ENCODE results near the gene CCDC88C.

CCDC88C gene

GRCh38 chr14:91357272-91358024 is 60.2 kb downstream of the CCDC88C start:
- Histone ChIP-seq H3K9me3 (ENCODE audit: control insufficient read depth in 5 of 5, low read length in 5 of 5) (no peaks in the 10 kb centered on the region), H3K27ac (ENCODE audit: low read depth, low read length) (no peak overlapping the region), H3K4me3 (ENCODE audit: low read depth in 1 of 5, low read length in 5 of 5) (no peak overlapping the region), H3K36me3 (ENCODE audit: control insufficient read depth in 5 of 5, insufficient read depth in 5 of 5, low read length in 5 of 5) (peaks cover 0 to 5% (median 0%) of the 10 kb centered on the region in 5 donors), H3K9ac (ENCODE audit: low read length in 5 of 5) (no peak overlapping the region), H3K4me1 (ENCODE audit: control insufficient read depth in 5 of 5, insufficient read depth in 5 of 5, low read length in 5 of 5) (peaks cover 0 to 26% (median 20%) of the 10 kb centered on the region in 5 donors), H3K27me3 (ENCODE audit: control insufficient read depth in 5 of 5, insufficient read depth in 4 of 5, low read length in 5 of 5) (peaks cover 0 to 2% (median 0%) of the 10 kb centered on the region in 5 donors)

DNA sequence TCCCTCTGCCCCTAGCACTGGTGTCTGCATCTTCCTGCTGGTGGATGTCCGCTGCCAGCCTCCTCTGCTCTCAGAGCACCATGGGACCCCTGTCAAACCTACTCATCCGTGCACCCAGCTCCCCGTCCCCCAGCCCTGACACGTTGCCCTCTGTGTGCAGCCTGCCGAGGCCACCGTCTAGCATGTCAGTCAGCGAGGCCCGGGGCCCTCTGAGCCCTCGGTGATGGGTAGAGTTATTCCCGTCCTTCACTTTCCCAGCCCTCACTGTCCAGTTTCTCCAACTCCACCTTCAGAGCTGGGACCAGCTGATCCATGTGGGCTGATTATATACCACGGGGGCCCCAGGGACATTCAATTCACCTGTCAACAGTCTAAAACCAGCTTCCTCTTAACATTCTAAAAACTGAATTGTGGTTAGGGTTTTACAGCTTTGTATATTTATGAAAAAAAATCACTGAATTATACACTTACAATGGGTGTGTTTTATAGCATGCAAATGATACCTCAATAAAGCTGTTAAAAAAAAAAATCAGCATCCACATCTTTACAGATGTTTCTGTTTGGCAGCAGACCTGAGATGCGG is 61.3 kb downstream of the CCDC88C start:
- no peaks in the 10 kb centered on the region for H3K9me3 ChIP-seq (ENCODE audit: control insufficient read depth in 5 of 5, low read length in 5 of 5)
- peaks cover 0 to 2% (median 0%) of the 10 kb centered on the region in 5 donors for H3K27me3 ChIP-seq (ENCODE audit: control insufficient read depth in 5 of 5, insufficient read depth in 4 of 5, low read length in 5 of 5)
- peaks cover 0 to 5% (median 0%) of the 10 kb centered on the region in 5 donors for H3K36me3 ChIP-seq (ENCODE audit: control insufficient read depth in 5 of 5, insufficient read depth in 5 of 5, low read length in 5 of 5)
- H3K4me1 ChIP-seq (ENCODE audit: control insufficient read depth in 5 of 5, insufficient read depth in 5 of 5, low read length in 5 of 5) = peaks cover 0 to 30% (median 25%) of the 10 kb centered on the region in 5 donors
- no peak overlapping the region for H3K4me3 ChIP-seq (ENCODE audit: low read depth in 1 of 5, low read length in 5 of 5)
- no peak overlapping the region for H3K9ac ChIP-seq (ENCODE audit: low read length in 5 of 5)
- H3K27ac ChIP-seq (ENCODE audit: low read depth, low read length) = no peak overlapping the region

DNA sequence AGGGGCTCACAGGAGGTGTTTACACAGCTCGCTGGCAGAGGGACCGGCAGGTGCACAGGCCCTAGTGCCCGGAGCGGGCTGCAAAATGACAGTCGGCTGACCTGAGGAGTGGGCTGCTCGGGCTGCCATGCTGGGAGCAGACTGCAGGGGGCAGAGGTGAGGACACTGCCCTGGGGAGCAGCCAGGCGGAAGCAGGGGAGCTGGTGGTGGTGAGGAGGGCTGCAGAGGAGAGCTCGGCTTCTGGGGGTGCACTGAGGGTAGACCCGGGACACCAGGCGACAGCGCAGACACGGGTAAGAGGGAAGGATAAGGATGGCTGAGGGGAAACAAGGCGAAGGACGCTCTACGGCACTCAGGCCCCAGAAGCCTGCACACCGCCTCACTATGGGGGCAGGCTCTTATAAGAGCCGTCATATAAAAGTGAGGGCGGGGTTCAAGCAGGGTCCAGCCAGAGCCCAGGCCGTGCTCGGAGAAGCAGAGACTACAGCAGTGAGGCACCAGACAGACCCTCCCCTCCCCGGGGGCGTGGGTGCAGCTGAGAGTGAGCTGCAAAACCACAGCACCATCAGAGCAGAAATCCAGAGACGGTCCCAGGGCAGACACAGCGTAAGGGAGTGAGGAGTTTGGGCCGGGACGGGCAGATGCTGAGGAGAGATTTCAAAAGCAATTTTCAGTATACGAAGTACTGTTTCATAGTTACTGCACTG is 62.5 kb downstream of the CCDC88C start:
- Histone ChIP-seq H3K9ac (ENCODE audit: low read length in 5 of 5) (no peak overlapping the region), H3K27me3 (ENCODE audit: control insufficient read depth in 5 of 5, insufficient read depth in 4 of 5, low read length in 5 of 5) (peaks cover 0 to 2% (median 0%) of the 10 kb centered on the region in 5 donors), H3K36me3 (ENCODE audit: control insufficient read depth in 5 of 5, insufficient read depth in 5 of 5, low read length in 5 of 5) (peaks cover 0 to 5% (median 0%) of the 10 kb centered on the region in 5 donors), H3K27ac (ENCODE audit: low read depth, low read length) (no peak overlapping the region), H3K4me1 (ENCODE audit: control insufficient read depth in 5 of 5, insufficient read depth in 5 of 5, low read length in 5 of 5) (peaks cover 0 to 27% (median 17%) of the 10 kb centered on the region in 5 donors), H3K4me3 (ENCODE audit: low read depth in 1 of 5, low read length in 5 of 5) (no peak overlapping the region), H3K9me3 (ENCODE audit: control insufficient read depth in 5 of 5, low read length in 5 of 5) (no peaks in the 10 kb centered on the region)

DNA sequence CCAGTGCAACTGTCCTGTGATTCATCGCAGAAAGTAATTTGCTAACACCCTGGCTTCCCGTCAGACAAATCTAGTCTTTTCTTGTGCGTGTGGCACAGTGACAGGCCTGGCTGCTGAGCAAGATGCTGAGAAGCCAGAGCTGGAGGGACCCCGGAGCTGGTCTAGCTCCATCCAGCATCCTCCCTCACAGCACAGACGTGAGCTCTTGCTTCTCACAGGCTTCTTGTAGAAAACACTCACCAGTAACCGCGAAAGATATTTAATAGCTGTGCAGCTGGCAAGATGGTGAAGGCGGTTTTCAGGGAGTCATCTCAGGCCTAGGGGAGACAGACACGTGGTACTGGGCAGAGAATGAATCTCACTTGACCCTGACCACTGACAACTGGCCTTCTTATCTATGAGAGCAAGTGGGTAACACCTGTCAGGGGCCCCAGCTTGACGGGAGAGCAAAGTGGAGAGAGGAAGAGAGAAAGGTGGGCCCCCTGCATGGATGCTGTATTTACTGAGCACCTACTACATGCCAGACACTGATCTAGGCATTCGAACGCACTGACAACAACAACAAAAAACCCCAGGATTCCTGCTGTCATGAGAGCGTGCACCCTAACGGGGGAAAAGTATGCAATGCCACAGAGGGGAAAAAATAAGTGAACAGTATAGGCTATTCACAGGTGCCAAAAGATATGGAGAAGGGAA is 63.3 kb downstream of the CCDC88C start:
- no peak overlapping the region for H3K9ac ChIP-seq (ENCODE audit: low read length in 5 of 5)
- no peak overlapping the region for H3K27ac ChIP-seq (ENCODE audit: low read depth, low read length)
- no peaks in the 10 kb centered on the region for H3K9me3 ChIP-seq (ENCODE audit: control insufficient read depth in 5 of 5, low read length in 5 of 5)
- peaks cover 0 to 2% (median 0%) of the 10 kb centered on the region in 5 donors for H3K27me3 ChIP-seq (ENCODE audit: control insufficient read depth in 5 of 5, insufficient read depth in 4 of 5, low read length in 5 of 5)
- H3K36me3 ChIP-seq (ENCODE audit: control insufficient read depth in 5 of 5, insufficient read depth in 5 of 5, low read length in 5 of 5) = peaks cover 0 to 5% (median 0%) of the 10 kb centered on the region in 5 donors
- H3K4me3 ChIP-seq (ENCODE audit: low read depth in 1 of 5, low read length in 5 of 5) = no peak overlapping the region
- peaks cover 0 to 24% (median 19%) of the 10 kb centered on the region in 5 donors for H3K4me1 ChIP-seq (ENCODE audit: control insufficient read depth in 5 of 5, insufficient read depth in 5 of 5, low read length in 5 of 5)

- Histone ChIP-seq H3K9ac (ENCODE audit: low read length in 5 of 5) (no peak overlapping the region), H3K27me3 (ENCODE audit: control insufficient read depth in 5 of 5, insufficient read depth in 4 of 5, low read length in 5 of 5) (peaks cover 0 to 2% (median 0%) of the 10 kb centered on the region in 5 donors), H3K4me3 (ENCODE audit: low read depth in 1 of 5, low read length in 5 of 5) (no peak overlapping the region), H3K27ac (ENCODE audit: low read depth, low read length) (no peak overlapping the region), H3K36me3 (ENCODE audit: control insufficient read depth in 5 of 5, insufficient read depth in 5 of 5, low read length in 5 of 5) (peaks cover 0 to 1% (median 0%) of the 10 kb centered on the region in 5 donors), H3K9me3 (ENCODE audit: control insufficient read depth in 5 of 5, low read length in 5 of 5) (no peaks in the 10 kb centered on the region), H3K4me1 (ENCODE audit: control insufficient read depth in 5 of 5, insufficient read depth in 5 of 5, low read length in 5 of 5) (peaks cover 0 to 32% (median 26%) of the 10 kb centered on the region in 5 donors)
Measured at GRCh38 chr14:91352728-91353692, 64.6 kb downstream of the CCDC88C start.

GRCh38 chr14:91352053-91352452 is 65.6 kb downstream of the CCDC88C start:
- H3K27me3 ChIP-seq (ENCODE audit: control insufficient read depth in 5 of 5, insufficient read depth in 4 of 5, low read length in 5 of 5) = peaks cover 0 to 2% (median 0%) of the 10 kb centered on the region in 5 donors
- no peak overlapping the region for H3K27ac ChIP-seq (ENCODE audit: low read depth, low read length)
- H3K36me3 ChIP-seq (ENCODE audit: control insufficient read depth in 5 of 5, insufficient read depth in 5 of 5, low read length in 5 of 5) = no peaks in the 10 kb centered on the region
- peaks cover 0 to 32% (median 26%) of the 10 kb centered on the region in 5 donors for H3K4me1 ChIP-seq (ENCODE audit: control insufficient read depth in 5 of 5, insufficient read depth in 5 of 5, low read length in 5 of 5)
- no peak overlapping the region for H3K4me3 ChIP-seq (ENCODE audit: low read depth in 1 of 5, low read length in 5 of 5)
- peak overlapping the region in 2 of 5 donors; percentile 20 to 28 for H3K9ac ChIP-seq (ENCODE audit: low read length in 5 of 5)
- no peaks in the 10 kb centered on the region for H3K9me3 ChIP-seq (ENCODE audit: control insufficient read depth in 5 of 5, low read length in 5 of 5)

GRCh38 chr14:91351512-91351862 is 66.1 kb downstream of the CCDC88C start:
- H3K4me1 ChIP-seq (ENCODE audit: control insufficient read depth in 5 of 5, insufficient read depth in 5 of 5, low read length in 5 of 5) = peaks cover 0 to 32% (median 26%) of the 10 kb centered on the region in 5 donors
- peaks cover 0 to 2% (median 0%) of the 10 kb centered on the region in 5 donors for H3K27me3 ChIP-seq (ENCODE audit: control insufficient read depth in 5 of 5, insufficient read depth in 4 of 5, low read length in 5 of 5)
- H3K9ac ChIP-seq (ENCODE audit: low read length in 5 of 5) = no peak overlapping the region
- H3K9me3 ChIP-seq (ENCODE audit: control insufficient read depth in 5 of 5, low read length in 5 of 5) = no peaks in the 10 kb centered on the region
- H3K27ac ChIP-seq (ENCODE audit: low read depth, low read length) = no peak overlapping the region
- H3K4me3 ChIP-seq (ENCODE audit: low read depth in 1 of 5, low read length in 5 of 5) = no peak overlapping the region
- H3K36me3 ChIP-seq (ENCODE audit: control insufficient read depth in 5 of 5, insufficient read depth in 5 of 5, low read length in 5 of 5) = no peaks in the 10 kb centered on the region

DNA sequence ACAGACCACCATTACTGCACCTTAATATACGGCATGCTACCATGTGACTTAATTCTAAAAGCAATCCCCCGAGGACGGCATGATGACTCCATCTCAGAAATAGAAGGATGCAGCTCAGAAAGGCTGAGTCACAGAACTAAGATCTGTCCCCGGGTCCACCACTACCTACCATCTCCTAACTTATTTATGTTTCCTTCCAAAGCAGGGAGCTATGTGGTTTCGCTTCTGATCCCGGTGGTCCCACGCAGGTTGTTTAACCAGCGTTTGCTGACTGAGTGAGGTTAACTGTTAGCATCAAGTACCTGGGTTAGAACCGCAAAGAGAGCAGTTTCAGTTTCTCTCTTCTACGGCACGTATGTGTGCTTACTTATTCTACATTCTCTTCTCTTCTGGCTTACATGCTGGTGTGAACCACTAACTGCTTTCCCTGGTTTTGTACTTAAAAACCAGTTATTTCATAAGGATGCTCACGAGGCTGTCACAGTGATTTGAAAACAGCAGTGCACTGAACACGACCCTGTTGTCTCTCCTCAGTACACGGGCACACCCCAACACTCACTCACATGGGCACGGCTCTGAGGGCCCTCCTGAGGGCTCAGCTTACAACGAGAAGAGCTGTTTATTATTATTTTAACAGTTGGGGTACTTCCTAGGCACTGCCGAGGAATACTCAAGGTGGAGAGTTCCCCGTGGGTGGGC is 66.7 kb downstream of the CCDC88C start:
- Histone ChIP-seq H3K4me3 (ENCODE audit: low read depth in 1 of 5, low read length in 5 of 5) (peak overlapping the region in 2 of 5 donors; percentile 36 to 37), H3K9ac (ENCODE audit: low read length in 5 of 5) (no peak overlapping the region), H3K36me3 (ENCODE audit: control insufficient read depth in 5 of 5, insufficient read depth in 5 of 5, low read length in 5 of 5) (no peaks in the 10 kb centered on the region), H3K9me3 (ENCODE audit: control insufficient read depth in 5 of 5, low read length in 5 of 5) (no peaks in the 10 kb centered on the region), H3K4me1 (ENCODE audit: control insufficient read depth in 5 of 5, insufficient read depth in 5 of 5, low read length in 5 of 5) (peaks cover 0 to 32% (median 26%) of the 10 kb centered on the region in 5 donors), H3K27me3 (ENCODE audit: control insufficient read depth in 5 of 5, insufficient read depth in 4 of 5, low read length in 5 of 5) (peaks cover 0 to 2% (median 0%) of the 10 kb centered on the region in 5 donors), H3K27ac (ENCODE audit: low read depth, low read length) (no peak overlapping the region)

Measured in subcutaneous abdominal adipose tissue (tissue), 5 donors.